H9 (cell line): ENCODE measurements around the gene ACP2. TPM values are rescaled to one million over a fixed set of nuclear protein-coding genes. Genes with fewer than 3 reads are reported as not detected.

Experiments used
- DNase-seq: peaks from one replicate; pipeline ENCODE4 v3.0.0-alpha.2; 2017
- H2AFZ ChIP-seq: one replicate; pipeline ENCODE4 v1.6.1; 2013; ENCODE audit warnings: mild to moderate bottlenecking, low read length, control low read depth, moderate library complexity
- H2AK5ac ChIP-seq: 2 replicates; pipeline ENCODE4 v1.6.1; 2013; ENCODE audit warnings: low read length, control low read depth, mixed read lengths; ENCODE audit not compliant: insufficient read length
- H2BK120ac ChIP-seq: one replicate; pipeline ENCODE4 v1.6.1; 2013; ENCODE audit warnings: low read depth, mild to moderate bottlenecking, low read length, control low read depth, inconsistent platforms; ENCODE audit not compliant: poor library complexity, severe bottlenecking
- H2BK12ac ChIP-seq: 2 replicates; pipeline ENCODE4 v1.6.1; 2013; ENCODE audit warnings: low read length, control low read depth, mixed read lengths, low read depth; ENCODE audit not compliant: insufficient read length
- H2BK15ac ChIP-seq: 2 replicates; pipeline ENCODE4 v1.6.1; 2013; ENCODE audit warnings: low read depth, low read length, control low read depth
- H2BK20ac ChIP-seq: one replicate; pipeline ENCODE4 v1.6.1; 2013; ENCODE audit warnings: low read depth, mild to moderate bottlenecking, low read length, control low read depth, inconsistent platforms; ENCODE audit not compliant: poor library complexity, severe bottlenecking
- H2BK5ac ChIP-seq: 2 replicates; pipeline ENCODE4 v1.6.1; 2013; ENCODE audit warnings: low read length, control low read depth, mixed read lengths; ENCODE audit not compliant: insufficient read length
- H3K14ac ChIP-seq: 2 replicates; pipeline ENCODE4 v1.6.1; 2013; ENCODE audit warnings: low read length, control low read depth; ENCODE audit not compliant: insufficient read depth
- H3K18ac ChIP-seq: 2 replicates; pipeline ENCODE4 v1.6.1; 2013; ENCODE audit warnings: low read depth, mild to moderate bottlenecking, mixed read lengths, low read length, control low read depth; ENCODE audit not compliant: insufficient read length
- H3K23ac ChIP-seq: 2 replicates; pipeline ENCODE4 v1.6.1; 2013; ENCODE audit warnings: low read length, control low read depth, mixed read lengths, low read depth; ENCODE audit not compliant: insufficient read length
- H3K23me2 ChIP-seq: 2 replicates; pipeline ENCODE4 v1.6.1; 2013; ENCODE audit warnings: low read depth, mild to moderate bottlenecking, mixed read lengths, low read length, control low read depth; ENCODE audit not compliant: insufficient read length, poor library complexity, severe bottlenecking
- H3K27ac ChIP-seq: 2 replicates; pipeline ENCODE4 v1.5.1; 2013; ENCODE audit warnings: low read length, control low read depth, mixed read lengths, low read depth; ENCODE audit not compliant: insufficient read length
- H3K27me3 ChIP-seq: 2 replicates; pipeline ENCODE4 v1.6.1; 2013; ENCODE audit warnings: low read length, control low read depth, inconsistent platforms; ENCODE audit not compliant: insufficient read depth
- H3K4ac ChIP-seq: 2 replicates; pipeline ENCODE4 v1.6.1; 2013; ENCODE audit warnings: low read depth, mild to moderate bottlenecking, control low read depth, inconsistent platforms, low read length, moderate library complexity
- H3K4me1 ChIP-seq: 2 replicates; pipeline ENCODE4 v1.6.1; 2013; ENCODE audit warnings: low read length, control low read depth, inconsistent platforms; ENCODE audit not compliant: insufficient read depth
- H3K4me2 ChIP-seq: 2 replicates; pipeline ENCODE4 v1.6.1; 2013; ENCODE audit warnings: low read length, control low read depth, mixed read lengths; ENCODE audit not compliant: insufficient read length, insufficient read depth
- H3K56ac ChIP-seq: 2 replicates; pipeline ENCODE4 v1.6.1; 2013; ENCODE audit warnings: low read depth, mild to moderate bottlenecking, mixed read lengths, low read length, control low read depth; ENCODE audit not compliant: insufficient read length
- H3K79me1 ChIP-seq: 2 replicates; pipeline ENCODE4 v1.6.1; 2013; ENCODE audit warnings: low read depth, mild to moderate bottlenecking, moderate library complexity, low read length, control low read depth, inconsistent platforms; ENCODE audit not compliant: insufficient read depth, poor library complexity, severe bottlenecking
- H3K79me2 ChIP-seq: 2 replicates; pipeline ENCODE4 v1.6.1; 2013; ENCODE audit warnings: low read length, control low read depth, inconsistent platforms; ENCODE audit not compliant: insufficient read depth
- H3K9ac ChIP-seq: 2 replicates; pipeline ENCODE4 v1.6.1; 2013; ENCODE audit warnings: low read length, control low read depth, mixed read lengths; ENCODE audit not compliant: insufficient read length; ENCODE audit errors: extremely low read depth
- H3K9me3 ChIP-seq: one replicate; pipeline ENCODE4 v1.6.1; 2013; ENCODE audit warnings: low read depth, low read length, inconsistent platforms; ENCODE audit not compliant: control insufficient read depth
- H3T11ph ChIP-seq: one replicate; pipeline ENCODE4 v1.6.1; 2013; ENCODE audit warnings: mild to moderate bottlenecking, low read length, control low read depth, inconsistent platforms
- H4K20me1 ChIP-seq: one replicate; pipeline ENCODE4 v1.6.1; 2013; ENCODE audit not compliant: control insufficient read depth, insufficient read length, insufficient read depth
- H4K5ac ChIP-seq: 2 replicates; pipeline ENCODE4 v1.6.1; 2013; ENCODE audit warnings: low read depth, mild to moderate bottlenecking, mixed read lengths, low read length, control low read depth; ENCODE audit not compliant: insufficient read length
- H4K8ac ChIP-seq: replicated peaks from 2 replicates; pipeline ENCODE4 v1.6.1; 2013; ENCODE audit warnings: low read length, control low read depth, mixed read lengths, low read depth; ENCODE audit not compliant: insufficient read length
- H4K91ac ChIP-seq: 2 replicates; pipeline ENCODE4 v1.6.1; 2013; ENCODE audit warnings: low read depth, mild to moderate bottlenecking, moderate library complexity, mixed read lengths, low read length, control low read depth; ENCODE audit not compliant: insufficient read length
- H3K27ac Mint-ChIP-seq, 3 experiments: 2 replicates in 2 of 3; 3 replicates in 1 of 3; pipeline ENCODE4 v1.8.0; 2020 to 2021; ENCODE audit warnings: mixed read lengths in 3 of 3, mild to moderate bottlenecking in 1 of 3, moderate library complexity in 1 of 3
- H3K27me3 Mint-ChIP-seq: 2 replicates; pipeline ENCODE4 v1.8.0; 2021; ENCODE audit warnings: low read depth, mild to moderate bottlenecking, moderate library complexity, mixed read lengths
- H3K36me3 Mint-ChIP-seq, 3 experiments: 2 replicates in 2 of 3; 3 replicates in 1 of 3; pipeline ENCODE4 v1.8.0; 2020 to 2021; ENCODE audit warnings: low read depth in 3 of 3, mixed read lengths in 3 of 3; ENCODE audit not compliant: insufficient read depth in 1 of 3
- H3K4me1 Mint-ChIP-seq, 2 experiments: 2 replicates each; pipeline ENCODE4 v1.8.0; 2020; ENCODE audit warnings: mixed read lengths in 2 of 2
- H3K4me3 Mint-ChIP-seq, 2 experiments: 2 replicates in 1 of 2; 3 replicates in 1 of 2; pipeline ENCODE4 v1.8.0; 2020 to 2021; ENCODE audit warnings: mild to moderate bottlenecking in 2 of 2, mixed read lengths in 2 of 2, moderate library complexity in 1 of 2
- H3K9me3 Mint-ChIP-seq, 2 experiments: 2 replicates in 1 of 2; 3 replicates in 1 of 2; pipeline ENCODE4 v1.8.0; 2020; ENCODE audit warnings: mild to moderate bottlenecking in 2 of 2, mixed read lengths in 2 of 2, moderate library complexity in 1 of 2
- WGBS: extraction: QIAGEN DNeasy Blood & Tissue Kit; methylation state at CpG from one replicate; pipeline ENCODE4 v1.1.7; 2013; ENCODE audit warnings: missing lambda C conversion rate, low lambda C conversion rate, mixed read lengths; ENCODE audit not compliant: insufficient read length; ENCODE audit errors: extremely low coverage; 5-methylcytosine and 5-hydroxymethylcytosine counted together
- total RNA-seq: library from RNA; stranded (reverse); gene quantifications from 2 replicates; pipeline ENCODE4 v1.2.1, GENCODE V29; 2021
- TF ChIP-seq, protein P1 (sequence below): fragments of 200-600 bp; sonication (generic); conservative IDR thresholded peaks from 3 replicates; pipeline ENCODE4 v1.8.0; 2021; ENCODE audit warnings: antibody characterized with exemption, mild to moderate bottlenecking

ACP2 gene
- total RNA-seq, 1 experiment from 2014 or later: 29.5 TPM

DNA sequence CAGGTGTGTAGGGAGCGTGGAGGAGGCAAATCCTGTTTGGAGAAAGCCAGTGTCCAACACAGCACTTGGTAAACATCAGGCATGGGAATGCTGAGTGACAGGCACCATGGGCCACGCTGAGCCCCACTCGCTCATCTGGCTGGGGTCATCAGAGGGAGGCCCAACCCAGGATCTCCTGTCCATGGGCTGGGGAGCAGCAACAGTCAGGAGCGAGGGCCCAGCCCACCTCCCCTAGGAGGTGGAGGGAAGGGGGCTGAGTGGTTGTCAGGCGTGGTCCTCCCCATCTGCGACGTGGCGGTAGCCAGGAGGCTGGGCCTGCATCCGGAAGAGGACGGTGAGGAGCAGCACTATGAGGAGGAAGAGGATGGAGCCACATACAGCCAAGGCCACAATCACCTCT lies 8.8 kb downstream of the ACP2 start:
- H3K4me3 Mint-ChIP-seq: no peak overlapping the region
- H3K27ac Mint-ChIP-seq: no peak overlapping the region

More for the DNA sequence above, 8.8 kb downstream of the ACP2 start:
- no peak overlapping the region for H3K14ac ChIP-seq
- no peak overlapping the region for H2BK12ac ChIP-seq
- H3K27ac ChIP-seq: no peak overlapping the region
- H3K9ac ChIP-seq: no peak overlapping the region
- no peaks in the 10 kb centered on the region for H4K20me1 ChIP-seq
- H3K27me3 ChIP-seq: no peaks in the 10 kb centered on the region
- no peaks in the 10 kb centered on the region for H3K79me1 ChIP-seq
- H3K23ac ChIP-seq: no peak overlapping the region
- peaks cover 6 to 85% (median 81%) of the 10 kb centered on the region in 3 experiments; a peak in 6 of 7 replicates for H3K36me3 Mint-ChIP-seq
- no peak overlapping the region for H3K56ac ChIP-seq
- H4K8ac ChIP-seq: no peak overlapping the region
- no peak overlapping the region for H2BK20ac ChIP-seq
- no peak overlapping the region for H2AK5ac ChIP-seq
- no peaks in the 10 kb centered on the region for H3K4me1 ChIP-seq
- H4K91ac ChIP-seq: no peak overlapping the region
- TF ChIP-seq, protein P1, sequence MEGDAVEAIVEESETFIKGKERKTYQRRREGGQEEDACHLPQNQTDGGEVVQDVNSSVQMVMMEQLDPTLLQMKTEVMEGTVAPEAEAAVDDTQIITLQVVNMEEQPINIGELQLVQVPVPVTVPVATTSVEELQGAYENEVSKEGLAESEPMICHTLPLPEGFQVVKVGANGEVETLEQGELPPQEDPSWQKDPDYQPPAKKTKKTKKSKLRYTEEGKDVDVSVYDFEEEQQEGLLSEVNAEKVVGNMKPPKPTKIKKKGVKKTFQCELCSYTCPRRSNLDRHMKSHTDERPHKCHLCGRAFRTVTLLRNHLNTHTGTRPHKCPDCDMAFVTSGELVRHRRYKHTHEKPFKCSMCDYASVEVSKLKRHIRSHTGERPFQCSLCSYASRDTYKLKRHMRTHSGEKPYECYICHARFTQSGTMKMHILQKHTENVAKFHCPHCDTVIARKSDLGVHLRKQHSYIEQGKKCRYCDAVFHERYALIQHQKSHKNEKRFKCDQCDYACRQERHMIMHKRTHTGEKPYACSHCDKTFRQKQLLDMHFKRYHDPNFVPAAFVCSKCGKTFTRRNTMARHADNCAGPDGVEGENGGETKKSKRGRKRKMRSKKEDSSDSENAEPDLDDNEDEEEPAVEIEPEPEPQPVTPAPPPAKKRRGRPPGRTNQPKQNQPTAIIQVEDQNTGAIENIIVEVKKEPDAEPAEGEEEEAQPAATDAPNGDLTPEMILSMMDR: no peak
- H4K5ac ChIP-seq: no peak overlapping the region
- no peaks in the 10 kb centered on the region for H3K9me3 ChIP-seq
- no peak overlapping the region for H3K4me2 ChIP-seq
- no peaks in the 10 kb centered on the region for H3K9me3 Mint-ChIP-seq
- no peaks in the 10 kb centered on the region for H3K27me3 Mint-ChIP-seq
- no peak overlapping the region for H2BK5ac ChIP-seq
- peaks cover 0 to 6% of the 10 kb centered on the region in 2 experiments; a peak in 3 of 4 replicates for H3K4me1 Mint-ChIP-seq
- no peak for DNase-seq
- H3K4ac ChIP-seq: no peak overlapping the region
- no peaks in the 10 kb centered on the region for H3K23me2 ChIP-seq
- WGBS: no CpG with 5 or more reads among the region's 10 CpGs
- H3K79me2 ChIP-seq: no peaks in the 10 kb centered on the region
- H2BK15ac ChIP-seq: no peak overlapping the region
- no peak overlapping the region for H2BK120ac ChIP-seq
- no peak overlapping the region for H3T11ph ChIP-seq
- H3K18ac ChIP-seq: no peak overlapping the region
- no peak overlapping the region for H2AFZ ChIP-seq
